Measurements from ENCODE around the gene GHRHR. TPM values are rescaled to one million over a fixed set of nuclear protein-coding genes. Genes with fewer than 3 reads are reported as not detected.

The GHRHR gene
- total RNA-seq, 1 experiment from 2014 or later: not detected

DNA sequence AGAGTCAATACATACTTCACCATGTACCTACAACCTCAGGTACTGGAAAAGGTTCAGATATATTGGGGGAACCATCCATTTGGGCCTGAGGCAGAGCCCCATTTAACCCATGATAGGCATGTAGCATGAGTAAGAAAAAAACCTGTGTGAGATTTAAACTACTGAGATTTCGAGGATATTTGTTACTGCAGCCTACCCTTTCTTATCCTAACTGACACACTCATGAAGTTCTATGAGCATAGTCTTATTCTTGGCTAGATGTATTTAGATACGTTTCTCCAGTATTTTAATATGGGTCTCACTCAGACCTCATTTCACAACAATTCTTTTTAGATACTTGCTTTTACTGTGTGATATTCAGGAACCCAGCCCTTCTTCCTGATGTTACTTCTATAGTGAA is 39.3 kb downstream of the GHRHR start:
- DNase-seq (ENCODE audit: low read depth): no peak

DNA sequence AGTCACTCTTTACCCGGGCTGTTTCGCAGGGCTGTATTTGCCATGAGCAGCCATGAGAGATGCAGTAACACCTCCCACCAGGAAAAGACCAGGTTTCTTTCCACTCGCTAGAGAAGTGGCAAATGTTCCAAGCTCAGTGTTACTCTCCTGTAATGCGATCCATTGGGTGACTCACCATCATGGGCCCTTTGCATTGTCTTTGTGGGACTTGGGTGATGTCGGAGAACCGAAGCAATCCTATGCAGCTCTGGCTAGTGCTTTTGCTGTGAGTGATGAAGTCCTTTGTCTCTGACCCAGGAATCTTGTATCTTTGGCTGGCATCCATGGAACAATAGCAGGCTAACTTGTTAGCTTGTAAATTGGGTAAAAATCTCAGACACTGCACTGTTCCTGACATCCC is 40.0 kb downstream of the GHRHR start:
- no peak for DNase-seq (ENCODE audit: low read depth)

DNA sequence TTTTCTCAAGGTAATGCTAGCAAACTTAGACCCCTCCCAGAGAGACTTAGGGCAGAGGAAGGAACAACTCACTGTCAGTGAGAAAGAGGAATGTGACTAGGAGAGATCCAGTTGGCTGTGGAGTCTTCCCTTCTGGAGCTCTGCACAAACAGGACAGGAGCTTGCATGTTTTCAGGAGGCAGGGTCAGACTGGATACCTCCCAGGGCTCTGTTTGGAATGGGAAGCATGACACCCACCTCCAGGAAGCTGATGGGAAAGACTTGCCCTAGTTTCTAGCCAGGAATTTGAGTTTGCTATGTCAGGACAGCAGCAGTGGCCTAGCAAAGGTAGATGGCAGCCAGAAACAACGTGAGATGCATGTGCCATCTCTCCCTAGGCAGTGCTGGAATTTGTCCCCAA is 40.6 kb downstream of the GHRHR start:
- DNase-seq (ENCODE audit: low read depth): no peak

DNA sequence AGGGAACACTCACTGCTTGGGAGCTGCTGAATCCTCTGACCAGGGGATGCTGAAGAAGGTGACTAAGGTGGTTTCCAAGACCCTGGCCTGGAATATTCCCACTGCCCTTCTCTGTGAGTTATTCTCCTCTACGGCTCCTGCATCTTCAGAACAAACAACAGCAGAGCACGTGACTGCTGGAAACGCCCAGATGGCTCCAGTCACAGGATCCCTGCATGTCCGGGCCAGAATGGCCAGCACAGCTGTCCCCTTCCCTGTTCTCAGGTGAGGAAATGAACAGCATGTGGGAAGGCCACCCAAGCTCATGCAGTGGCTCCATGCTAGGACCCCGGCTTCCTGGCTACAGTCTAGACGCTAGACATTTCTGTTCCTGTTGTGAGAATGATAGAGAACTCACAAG is 43.1 kb downstream of the GHRHR start:
- DNase-seq (ENCODE audit: low read depth): no peak

DNA sequence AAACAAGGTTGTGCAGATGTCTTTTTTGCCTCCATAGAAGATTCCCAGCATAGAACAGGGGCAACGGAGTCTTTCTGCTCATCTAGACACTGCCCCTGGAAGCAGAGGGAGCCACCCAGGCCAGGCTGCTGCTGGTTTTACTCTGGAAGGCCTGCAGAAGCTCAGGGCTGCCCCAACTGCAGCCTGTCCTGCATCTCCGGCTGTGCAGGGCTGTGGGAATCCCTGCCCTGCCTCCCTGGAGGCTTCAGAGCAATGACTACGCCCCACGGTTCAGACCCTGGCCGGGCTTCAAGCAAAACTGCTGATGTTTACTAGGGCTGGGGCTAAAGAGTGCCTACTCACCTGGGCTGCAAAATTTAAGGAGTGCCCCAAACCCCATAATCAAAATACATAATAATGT is 43.9 kb downstream of the GHRHR start:
- DNase-seq (ENCODE audit: low read depth): no peak

DNA sequence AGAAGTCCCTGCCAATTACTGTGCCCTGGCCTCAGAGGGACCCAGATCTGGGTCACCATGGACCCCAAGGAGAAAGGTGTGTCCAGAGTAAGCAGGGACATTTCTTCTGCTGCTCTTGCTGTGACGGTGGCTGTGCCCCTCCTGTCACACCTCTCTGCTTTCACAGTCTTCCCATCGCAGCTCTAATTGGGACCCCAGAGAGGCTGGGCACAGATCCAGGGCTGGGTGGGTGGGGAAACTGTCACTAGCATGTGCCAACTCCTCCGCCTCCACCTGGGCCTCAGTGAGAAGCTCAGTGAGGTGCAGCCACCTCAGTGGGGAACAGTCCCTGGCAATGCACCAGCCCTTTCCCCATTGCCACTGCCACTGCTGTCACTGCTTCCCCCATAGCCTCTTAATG is 51.1 kb downstream of the GHRHR start:
- DNase-seq (ENCODE audit: low read depth): no peak

DNA sequence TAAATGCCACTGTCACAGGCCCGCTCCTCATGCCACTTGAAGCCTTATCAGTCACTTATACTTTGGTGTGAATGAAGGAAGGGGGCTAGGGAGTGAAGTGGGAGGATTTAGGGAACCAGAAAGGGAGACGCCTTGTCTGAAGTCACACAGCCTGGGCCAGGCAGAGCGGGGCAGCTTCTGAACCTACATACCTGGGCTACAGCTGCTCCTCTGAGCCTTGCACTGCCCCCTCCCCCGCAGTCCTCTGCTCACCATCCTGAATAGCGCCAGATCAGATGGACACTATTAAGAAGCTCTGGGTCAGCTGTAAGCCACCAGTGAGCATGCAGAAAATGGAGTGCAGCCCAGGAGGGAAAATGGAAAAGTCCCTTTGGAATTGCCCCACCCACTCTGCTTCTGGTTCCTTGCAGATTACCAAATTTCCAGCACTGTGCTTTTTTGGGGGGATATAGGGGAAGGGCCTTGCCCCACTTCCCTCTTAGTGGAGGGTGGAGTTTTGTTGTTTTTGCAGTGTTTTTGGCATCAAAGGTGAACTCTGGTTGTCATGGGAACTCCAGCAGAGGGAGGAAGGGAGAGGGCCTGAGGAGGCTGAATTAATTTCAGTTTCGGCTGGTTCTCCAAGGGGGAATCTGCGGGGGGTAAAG is 53.4 kb downstream of the GHRHR start:
- DNase-seq (ENCODE audit: low read depth): no peak

DNA sequence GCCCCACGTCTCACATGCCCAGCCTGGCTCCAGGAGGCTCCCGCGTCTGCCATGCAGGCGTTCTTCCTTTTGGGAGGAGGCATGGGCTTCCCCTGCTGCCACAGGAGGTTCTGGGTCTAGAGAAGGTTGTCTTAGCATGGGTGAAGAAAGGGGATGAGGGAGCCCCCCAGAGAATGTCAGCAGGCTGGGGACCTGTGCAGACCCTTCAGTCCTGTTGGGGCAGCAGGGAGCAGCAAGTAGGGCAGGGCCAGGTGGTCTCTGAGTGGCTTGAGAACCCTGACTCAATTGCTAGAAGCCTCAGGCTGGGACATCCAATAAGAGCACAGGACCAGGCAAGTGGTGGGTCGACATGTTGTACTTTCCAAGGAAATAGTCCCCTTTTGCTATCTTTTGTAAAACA is 54.0 kb downstream of the GHRHR start:
- no peak for DNase-seq (ENCODE audit: low read depth)

DNA sequence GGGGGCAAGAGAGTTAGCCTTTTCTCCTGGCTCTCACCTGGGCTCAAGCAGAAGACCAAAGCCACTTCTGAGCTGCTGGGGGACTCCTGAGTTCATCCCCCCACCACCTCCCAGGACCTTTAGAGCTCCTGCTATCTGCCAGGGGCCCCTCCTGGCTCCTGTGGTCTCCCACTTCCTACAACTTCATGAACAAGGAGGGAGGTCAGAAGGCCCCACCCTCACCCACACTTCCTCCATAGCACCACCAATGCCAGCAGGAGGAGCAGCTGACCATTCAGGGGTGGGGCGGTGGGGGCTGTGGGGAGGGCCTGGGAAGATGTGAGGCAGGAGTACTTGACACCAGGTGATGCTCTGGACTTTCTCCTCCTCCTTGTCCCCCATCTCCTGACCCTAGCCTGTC is 55.8 kb downstream of the GHRHR start:
- no peak for DNase-seq (ENCODE audit: low read depth)

DNA sequence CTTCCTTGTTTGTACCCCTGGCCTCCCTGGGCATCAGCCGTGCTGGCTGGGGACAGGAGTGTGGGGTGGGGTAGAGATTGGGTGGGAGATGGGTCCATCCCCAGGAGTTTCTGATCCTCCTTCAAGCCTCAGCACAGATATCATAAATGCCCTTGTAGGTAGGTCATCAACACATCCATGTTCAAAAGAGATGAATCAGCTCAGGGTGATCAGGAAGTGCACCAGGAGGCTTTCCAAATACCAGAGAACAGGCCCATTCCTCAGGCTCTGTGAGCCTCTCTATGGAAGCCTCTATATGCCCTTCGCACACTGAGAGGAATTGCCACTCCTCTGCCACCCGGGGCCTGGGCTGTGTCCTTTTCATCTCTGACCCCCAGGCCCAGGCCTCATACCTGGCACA is 56.4 kb downstream of the GHRHR start:
- DNase-seq (ENCODE audit: low read depth): no peak

DNA sequence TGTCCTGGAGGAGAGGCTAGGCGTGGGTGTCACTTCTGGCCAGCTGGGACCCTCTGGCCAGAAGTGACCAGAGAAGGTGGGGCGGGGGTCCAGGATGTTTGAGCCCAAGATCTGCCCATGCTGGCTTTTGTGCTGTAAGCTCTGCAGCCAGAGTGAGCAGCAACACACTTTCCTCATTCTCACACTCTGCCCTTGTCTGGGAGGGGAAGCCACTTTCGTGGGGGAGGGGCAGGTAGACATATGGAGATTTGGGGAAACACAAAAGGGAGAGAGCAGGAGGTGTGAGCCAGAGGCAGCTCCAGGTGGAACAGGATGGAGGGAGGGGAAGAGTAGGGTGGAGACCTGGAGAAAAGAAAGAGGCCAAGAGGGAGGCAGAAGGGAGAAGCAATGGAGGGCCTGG is 56.9 kb downstream of the GHRHR start:
- no peak for DNase-seq (ENCODE audit: low read depth)

DNA sequence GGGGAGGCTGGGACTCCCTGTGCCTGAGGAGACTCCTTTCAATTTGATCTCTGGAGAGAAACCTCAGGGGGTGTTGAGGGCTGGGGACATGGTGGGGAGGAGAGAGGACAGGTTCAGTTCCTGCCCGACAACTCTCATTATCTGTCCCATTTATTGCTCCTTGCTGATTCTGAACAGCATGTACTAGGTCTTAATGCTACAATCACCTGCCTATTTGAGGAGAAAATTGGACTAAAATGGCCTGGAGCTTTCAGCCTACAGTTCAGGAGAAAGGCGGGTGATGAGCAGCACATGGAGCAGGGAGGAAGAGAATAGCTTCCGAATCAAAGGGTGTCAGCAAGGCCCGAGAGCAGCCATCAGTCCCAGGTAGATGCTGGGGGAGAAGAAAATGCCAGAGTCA is 58.4 kb downstream of the GHRHR start:
- no peak for DNase-seq (ENCODE audit: low read depth)

DNA sequence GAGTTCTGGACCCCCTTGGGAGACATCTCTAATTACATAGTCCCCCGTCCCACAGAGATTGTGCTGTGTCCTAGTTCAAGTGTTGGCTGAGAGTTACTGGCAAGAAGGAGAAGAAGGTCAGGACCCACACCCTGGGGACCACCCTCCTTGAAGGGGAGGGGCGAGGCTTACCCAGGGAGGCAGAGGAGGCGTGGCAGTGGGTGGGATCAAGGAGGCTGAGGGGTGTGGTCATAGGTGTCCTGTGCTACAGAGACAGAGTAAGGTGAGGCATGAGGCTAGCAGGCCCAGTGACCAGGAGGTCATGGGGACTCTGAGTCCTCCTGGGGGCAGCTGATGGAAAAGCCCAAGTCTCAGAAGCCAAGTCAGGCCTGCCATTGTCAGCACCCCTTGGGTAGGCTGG is 59.0 kb downstream of the GHRHR start:
- no peak for DNase-seq (ENCODE audit: low read depth)

DNA sequence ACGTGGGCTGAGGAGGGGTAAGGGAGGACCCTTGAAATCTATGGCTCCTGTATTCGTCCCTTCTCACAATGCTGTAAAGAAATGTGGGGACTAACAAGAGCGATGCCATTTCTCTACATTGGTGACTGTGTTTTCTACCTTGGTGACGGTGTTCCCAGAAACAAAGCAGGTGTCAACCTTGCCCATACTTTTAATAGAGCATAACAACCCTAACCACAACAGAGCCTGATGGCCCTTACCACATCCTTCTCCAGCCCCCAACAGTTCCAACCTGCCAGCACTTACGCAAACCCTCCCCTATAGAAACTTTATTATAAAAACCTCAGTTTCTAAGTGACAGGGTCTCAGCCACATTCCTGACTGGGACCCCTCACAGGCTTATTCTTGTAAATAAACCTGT is 60.1 kb downstream of the GHRHR start:
- DNase-seq (ENCODE audit: low read depth): no peak

DNA sequence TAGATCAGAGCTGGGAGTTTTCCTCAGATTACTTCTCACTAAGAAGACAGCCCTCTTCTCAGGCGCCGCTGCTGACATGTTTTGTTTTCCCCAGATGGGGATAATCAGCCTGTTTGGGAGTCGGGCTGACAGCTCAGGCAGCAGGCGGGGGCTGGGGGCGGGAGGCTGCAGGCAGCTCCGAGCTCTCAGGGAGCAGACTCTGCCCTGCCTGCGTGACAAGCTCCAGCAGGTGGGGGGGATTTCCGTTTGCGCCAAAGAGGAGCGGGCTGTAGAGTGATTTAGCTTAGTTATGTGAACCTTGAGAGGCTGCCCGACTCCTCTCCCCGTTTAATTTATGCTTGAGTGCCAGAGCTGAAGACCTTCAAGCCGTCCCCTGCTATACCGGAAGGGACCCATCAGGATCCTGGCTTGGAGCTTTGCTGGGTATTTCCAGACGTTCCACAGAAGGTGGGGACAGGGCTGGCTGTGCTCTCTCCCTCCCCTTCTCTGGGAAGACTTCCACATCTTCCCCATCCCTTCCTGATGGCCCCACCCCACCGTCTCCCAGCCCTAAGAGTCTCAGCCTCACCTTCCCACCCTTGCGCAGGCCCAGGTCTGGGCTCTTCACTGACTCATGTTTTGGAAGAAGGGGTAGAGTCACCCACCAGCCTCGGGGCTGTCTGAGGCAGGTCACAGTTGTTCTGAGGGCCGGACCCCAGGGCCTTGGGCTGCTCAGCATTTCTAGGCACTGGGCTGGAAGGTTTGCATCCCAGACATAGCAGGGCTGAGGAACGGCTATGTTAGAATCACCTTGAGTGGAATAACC is 63.6 kb downstream of the GHRHR start:
- no peak for DNase-seq (ENCODE audit: low read depth)

DNA sequence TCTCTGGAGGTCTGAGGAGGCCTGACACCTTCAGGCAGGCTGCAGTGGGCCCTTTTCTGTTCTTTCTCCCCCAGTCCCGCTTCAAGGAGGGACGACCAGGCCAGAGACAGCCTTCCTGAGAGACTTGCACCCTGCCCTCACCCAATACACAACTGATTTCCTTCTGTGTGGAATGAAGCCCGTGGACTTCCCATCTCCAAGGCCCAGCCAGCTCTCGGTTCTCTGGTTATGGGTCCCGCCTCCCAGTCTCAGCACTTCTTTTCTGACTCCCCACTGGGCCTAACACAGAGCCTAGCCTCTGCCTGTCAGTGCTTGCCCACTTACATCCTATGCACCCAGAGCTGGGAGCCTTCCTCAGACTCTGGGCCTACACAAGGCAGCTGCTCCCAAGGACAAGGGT is 64.3 kb downstream of the GHRHR start:
- DNase-seq (ENCODE audit: low read depth): no peak

DNA sequence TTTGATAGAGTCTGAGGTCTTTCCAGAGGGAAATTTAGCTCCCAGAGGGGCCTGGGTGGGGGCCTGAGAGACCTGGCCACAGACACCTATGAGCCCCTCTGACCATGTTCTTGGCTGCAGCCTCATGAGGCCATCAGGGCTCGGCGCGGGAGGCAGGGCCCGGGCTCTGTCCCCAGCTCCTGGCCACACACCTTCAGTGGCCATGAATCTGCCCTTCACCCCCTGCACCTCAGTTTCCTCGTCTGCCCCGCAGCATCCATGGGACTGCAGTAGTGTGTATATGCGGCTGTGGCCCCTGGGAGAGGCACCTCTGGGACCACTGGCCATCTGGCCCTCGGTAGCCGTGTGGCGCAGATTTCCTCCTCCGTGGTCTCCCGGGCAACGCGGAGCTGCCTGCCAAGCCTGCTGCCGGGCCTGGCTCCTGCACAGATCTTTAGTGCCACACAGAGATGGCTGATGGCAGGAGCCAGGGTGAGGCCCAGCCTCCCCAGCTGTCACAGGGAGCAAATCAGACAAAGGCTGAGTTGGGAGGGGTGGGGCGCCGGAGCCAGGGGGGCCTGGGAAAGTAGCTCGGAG is 64.8 kb downstream of the GHRHR start:
- no peak for DNase-seq (ENCODE audit: low read depth)

Other genes starting within 250 kb of the GHRHR start
- 1.4 and 1.7 TPM in 2 replicates for gene INMT, start 211.8 kb upstream of the GHRHR start, total RNA-seq (2014; rRNA removed)
- 3.7 and 5.1 TPM in 2 replicates for gene MINDY4, start 192.5 kb upstream of the GHRHR start, total RNA-seq (2014; rRNA removed)
- 0.13 and 0.23 TPM in 2 replicates for gene AQP1, start 52.1 kb upstream of the GHRHR start, total RNA-seq (2014; rRNA removed)
- 0.06 TPM in 1 of 2 replicates, not detected in the other for gene ADCYAP1R1, start 88.4 kb downstream of the GHRHR start, total RNA-seq (2014; rRNA removed)

Data from LHCN-M2 (cell line).